Neural progenitor cell (in vitro differentiated cells): ENCODE data around the gene NXT1. TPM values are rescaled to one million over a fixed set of nuclear protein-coding genes. Genes with fewer than 3 reads are reported as not detected.
A peak's percentile ranks its signal among the peaks of the same experiment; 100 is the strongest.

Experiments
- DNase-seq: peaks from one replicate; pipeline ENCODE4 v3.0.0-alpha.2; 2016; ENCODE audit warnings: low spot score
- H2AFZ ChIP-seq: fragments of 200-600 bp; sonication (generic); replicated peaks from 2 replicates; pipeline ENCODE4 v1.6.1; 2016; ENCODE audit warnings: antibody characterized with exemption
- H3F3A ChIP-seq: fragments of 200-600 bp; sonication (generic); 2 replicates; pipeline ENCODE4 v1.6.1; 2016; ENCODE audit warnings: antibody characterized with exemption, low read depth
- H3K27ac ChIP-seq: fragments of 200-600 bp; sonication (generic); 2 replicates; pipeline ENCODE4 v1.5.1; 2016; ENCODE audit warnings: mild to moderate bottlenecking
- H3K27me3 ChIP-seq: fragments of 200-600 bp; sonication (generic); 2 replicates; pipeline ENCODE4 v1.6.1; 2016; ENCODE audit warnings: mild to moderate bottlenecking, moderate library complexity
- H3K36me3 ChIP-seq: fragments of 200-600 bp; sonication (generic); 2 replicates; pipeline ENCODE4 v1.5.1; 2016
- H3K4me1 ChIP-seq: fragments of 200-600 bp; sonication (generic); 2 replicates; pipeline ENCODE4 v1.6.1; 2016; ENCODE audit warnings: mixed run types
- H3K4me2 ChIP-seq: fragments of 200-600 bp; sonication (generic); 2 replicates; pipeline ENCODE4 v1.6.1; 2016
- H3K4me3 ChIP-seq: fragments of 200-600 bp; sonication (generic); 2 replicates; pipeline ENCODE4 v1.5.1; 2016
- H3K79me2 ChIP-seq: fragments of 200-600 bp; sonication (generic); 2 replicates; pipeline ENCODE4 v1.6.1; 2016; ENCODE audit warnings: low read depth
- H3K9ac ChIP-seq: fragments of 200-600 bp; sonication (generic); 2 replicates; pipeline ENCODE4 v1.6.1; 2016
- H3K9me3 ChIP-seq: fragments of 200-600 bp; sonication (generic); 2 replicates; pipeline ENCODE4 v1.5.1; 2016; ENCODE audit warnings: low read depth
- H4K20me1 ChIP-seq: fragments of 200-600 bp; sonication (generic); 2 replicates; pipeline ENCODE4 v1.6.1; 2016; ENCODE audit warnings: low read depth
- H3K27ac Mint-ChIP-seq: 3 replicates; pipeline ENCODE4 v1.8.0; 2021; ENCODE audit warnings: mixed read lengths
- H3K27me3 Mint-ChIP-seq: 2 replicates; pipeline ENCODE4 v1.8.0; 2022; ENCODE audit warnings: low read depth, mild to moderate bottlenecking, inconsistent platforms, moderate library complexity, mixed read lengths; ENCODE audit not compliant: insufficient read depth
- H3K36me3 Mint-ChIP-seq: 3 replicates; pipeline ENCODE4 v1.8.0; 2021; ENCODE audit warnings: mixed read lengths
- H3K4me1 Mint-ChIP-seq: 3 replicates; pipeline ENCODE4 v1.8.0; 2021; ENCODE audit warnings: mixed read lengths
- H3K4me3 Mint-ChIP-seq: 3 replicates; pipeline ENCODE4 v1.8.0; 2021; ENCODE audit warnings: mild to moderate bottlenecking, moderate library complexity, mixed read lengths
- H3K9me3 Mint-ChIP-seq: 3 replicates; pipeline ENCODE4 v1.8.0; 2020; ENCODE audit warnings: mixed read lengths
- EZH2 ChIP-seq: fragments of 200-600 bp; sonication (generic); IDR thresholded peaks from 2 replicates; pipeline ENCODE4 v1.6.1; 2017; ENCODE audit warnings: antibody characterized with exemption, mild to moderate bottlenecking, moderate library complexity
- EZH2phosphoT487 ChIP-seq: fragments of 200-600 bp; sonication (generic); IDR thresholded peaks from 2 replicates; pipeline ENCODE4 v1.6.1; 2017; ENCODE audit warnings: antibody characterized with exemption
- total RNA-seq: library from RNA; depleted of rRNA; stranded (reverse); fragments of >200 nt; gene quantifications from 2 replicates; pipeline ENCODE4 v1.2.3, GENCODE V29; 2015; ENCODE audit warnings: low replicate concordance
- TF ChIP-seq, protein P1 (sequence below): fragments of 200-600 bp; sonication (generic); IDR thresholded peaks from 2 replicates; pipeline ENCODE4 v1.5.1; 2017; ENCODE audit warnings: antibody characterized with exemption, mild to moderate bottlenecking

NXT1 gene
- total RNA-seq, 1 donor from 2014 or later: 14.6 TPM

DNA sequence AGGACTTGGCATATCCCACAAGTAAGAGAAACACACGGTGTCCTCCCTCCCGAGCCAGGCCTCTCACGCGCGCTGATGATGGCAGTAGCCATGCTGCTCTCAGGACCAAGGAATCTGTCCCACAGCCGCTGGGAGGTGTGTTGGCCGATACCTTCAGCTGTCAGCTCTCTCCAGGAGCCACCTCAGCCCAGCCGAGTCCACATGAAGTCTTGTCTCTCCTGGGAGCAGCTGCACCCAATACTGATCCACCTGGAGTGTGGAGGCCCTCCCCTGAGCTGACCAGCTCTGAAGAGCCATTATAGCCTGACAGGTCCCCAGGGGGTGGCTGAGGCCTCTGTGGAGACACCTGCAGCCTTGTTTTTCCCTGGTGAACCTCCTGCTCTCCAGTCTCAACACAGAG lies 23.8 kb upstream of the NXT1 start:
- Histone ChIP-seq H3K79me2 (no peaks in the 10 kb centered on the region), H3K36me3 (no peaks in the 10 kb centered on the region), H3K4me3 (no peak overlapping the region), H3K9ac (no peak overlapping the region), H4K20me1 (no peaks in the 10 kb centered on the region), H3K27me3 (no peaks in the 10 kb centered on the region), H3K4me1 (peaks cover 8% of the 10 kb centered on the region), H3K27ac (no peak overlapping the region), H3F3A (no peaks in the 10 kb centered on the region), H2AFZ (no peak overlapping the region), H3K4me2 (no peak overlapping the region), H3K9me3 (no peaks in the 10 kb centered on the region)
- Mint-ChIP-seq H3K36me3 (no peaks in the 10 kb centered on the region), H3K9me3 (no peaks in the 10 kb centered on the region), H3K4me1 (peaks cover 10% of the 10 kb centered on the region), H3K4me3 (no peak overlapping the region), H3K27me3 (peaks cover 3% of the 10 kb centered on the region), H3K27ac (no peak overlapping the region)
- no peak for DNase-seq
- TF ChIP-seq, protein P1, sequence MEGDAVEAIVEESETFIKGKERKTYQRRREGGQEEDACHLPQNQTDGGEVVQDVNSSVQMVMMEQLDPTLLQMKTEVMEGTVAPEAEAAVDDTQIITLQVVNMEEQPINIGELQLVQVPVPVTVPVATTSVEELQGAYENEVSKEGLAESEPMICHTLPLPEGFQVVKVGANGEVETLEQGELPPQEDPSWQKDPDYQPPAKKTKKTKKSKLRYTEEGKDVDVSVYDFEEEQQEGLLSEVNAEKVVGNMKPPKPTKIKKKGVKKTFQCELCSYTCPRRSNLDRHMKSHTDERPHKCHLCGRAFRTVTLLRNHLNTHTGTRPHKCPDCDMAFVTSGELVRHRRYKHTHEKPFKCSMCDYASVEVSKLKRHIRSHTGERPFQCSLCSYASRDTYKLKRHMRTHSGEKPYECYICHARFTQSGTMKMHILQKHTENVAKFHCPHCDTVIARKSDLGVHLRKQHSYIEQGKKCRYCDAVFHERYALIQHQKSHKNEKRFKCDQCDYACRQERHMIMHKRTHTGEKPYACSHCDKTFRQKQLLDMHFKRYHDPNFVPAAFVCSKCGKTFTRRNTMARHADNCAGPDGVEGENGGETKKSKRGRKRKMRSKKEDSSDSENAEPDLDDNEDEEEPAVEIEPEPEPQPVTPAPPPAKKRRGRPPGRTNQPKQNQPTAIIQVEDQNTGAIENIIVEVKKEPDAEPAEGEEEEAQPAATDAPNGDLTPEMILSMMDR: no peak
- TF ChIP-seq EZH2phosphoT487 (no peak), EZH2 (no peak)

DNA sequence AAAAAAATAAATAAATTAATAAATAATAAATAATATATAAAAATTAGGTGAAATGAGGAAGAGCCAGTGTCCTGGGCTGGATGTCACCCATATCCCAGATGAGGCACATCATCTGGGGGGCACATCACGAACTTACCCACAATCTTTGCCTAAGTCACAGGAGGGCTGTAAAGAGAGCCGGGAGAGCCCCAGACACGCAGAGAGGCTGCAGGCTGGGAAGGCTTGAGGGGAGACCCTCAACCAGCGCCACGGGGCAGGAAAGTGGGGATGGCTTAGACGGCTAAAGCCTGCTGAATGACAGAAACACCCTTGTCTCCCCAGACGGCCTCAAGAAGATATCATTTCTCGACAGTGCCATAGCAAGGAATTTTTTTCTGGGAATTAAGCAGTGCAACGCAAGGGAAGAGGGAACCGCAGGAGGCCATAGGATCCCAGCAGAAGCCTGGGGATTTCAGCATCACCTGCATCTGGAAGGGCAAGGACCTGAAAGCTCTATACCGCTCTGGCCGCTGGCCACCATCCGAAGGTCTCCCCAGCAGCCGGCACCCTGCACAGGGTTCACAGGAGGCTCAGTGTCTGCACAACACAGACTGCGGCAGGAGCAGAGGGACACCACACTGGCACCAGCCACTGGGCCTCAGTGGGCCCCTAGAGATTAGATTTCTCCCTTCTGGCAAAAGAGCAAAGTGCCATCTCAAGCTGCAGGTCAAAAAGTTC lies 22.8 kb upstream of the NXT1 start:
- Histone ChIP-seq H3F3A (no peaks in the 10 kb centered on the region), H3K4me1 (peaks cover 13% of the 10 kb centered on the region), H3K9me3 (no peaks in the 10 kb centered on the region), H3K9ac (no peak overlapping the region), H3K36me3 (no peaks in the 10 kb centered on the region), H3K27ac (no peak overlapping the region), H3K27me3 (no peaks in the 10 kb centered on the region), H4K20me1 (no peaks in the 10 kb centered on the region), H3K4me3 (no peak overlapping the region), H3K79me2 (no peaks in the 10 kb centered on the region), H3K4me2 (no peak overlapping the region), H2AFZ (no peak overlapping the region)
- peaks cover 10% of the 10 kb centered on the region for H3K4me1 Mint-ChIP-seq
- peaks cover 3% of the 10 kb centered on the region for H3K27me3 Mint-ChIP-seq
- no peak for TF ChIP-seq EZH2phosphoT487
- no peak for TF ChIP-seq EZH2
- TF ChIP-seq, protein P1: no peak
- no peaks in the 10 kb centered on the region for H3K36me3 Mint-ChIP-seq
- H3K9me3 Mint-ChIP-seq: no peaks in the 10 kb centered on the region
- H3K4me3 Mint-ChIP-seq: no peak overlapping the region
- H3K27ac Mint-ChIP-seq: no peak overlapping the region
- DNase-seq: no peak

DNA sequence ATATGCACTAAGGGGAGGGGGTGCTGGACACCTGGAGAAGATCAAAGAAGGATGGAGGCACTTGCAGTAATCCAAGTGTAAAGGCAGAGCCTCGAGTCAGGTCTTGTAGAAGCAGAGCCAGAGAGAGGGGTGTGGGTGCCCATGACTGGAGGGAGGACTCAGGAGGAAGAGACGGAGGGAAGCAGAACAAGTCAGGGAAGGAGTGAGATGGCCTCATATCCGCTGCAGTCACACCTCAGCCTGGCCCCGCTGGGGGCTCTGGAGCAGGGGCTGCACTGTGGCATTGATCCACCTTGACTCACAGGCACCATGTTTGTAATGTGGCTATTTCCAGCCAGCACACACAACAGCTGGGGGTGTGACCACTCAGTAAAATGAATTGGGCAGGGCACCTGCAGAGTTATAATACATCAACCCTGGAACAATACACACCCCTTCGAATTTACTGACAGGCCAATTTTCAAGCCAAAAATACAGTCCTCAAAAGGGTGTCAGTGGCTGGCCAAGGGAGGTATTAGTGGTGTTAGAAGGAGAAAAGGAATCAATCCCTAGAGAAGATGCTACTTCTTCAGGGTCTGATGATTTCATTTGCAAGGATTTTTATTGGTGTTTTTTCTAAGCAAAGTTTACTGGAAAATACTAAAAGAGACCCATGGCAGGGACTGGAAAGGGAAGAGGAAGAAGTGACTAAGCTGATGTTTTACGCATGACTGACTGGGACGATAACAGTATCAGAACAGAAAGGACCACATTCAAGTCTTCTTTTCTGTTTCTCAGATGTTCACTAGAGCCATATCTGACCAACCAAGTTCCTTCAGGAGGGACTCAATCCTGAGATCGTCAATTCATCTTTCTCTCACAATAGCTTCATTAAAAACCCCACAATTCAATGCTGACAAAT lies 18.9 kb upstream of the NXT1 start:
- no peaks in the 10 kb centered on the region for H3F3A ChIP-seq
- peak; percentile 24 for DNase-seq
- H3K4me1 Mint-ChIP-seq: no peaks in the 10 kb centered on the region
- H3K27me3 ChIP-seq: no peaks in the 10 kb centered on the region
- H3K36me3 ChIP-seq: no peaks in the 10 kb centered on the region
- H3K9me3 ChIP-seq: no peaks in the 10 kb centered on the region
- TF ChIP-seq, protein P1: no peak
- no peak for TF ChIP-seq EZH2
- TF ChIP-seq EZH2phosphoT487: no peak
- H3K36me3 Mint-ChIP-seq: no peaks in the 10 kb centered on the region
- H3K4me1 ChIP-seq: peaks cover 6% of the 10 kb centered on the region
- no peak overlapping the region for H2AFZ ChIP-seq
- no peak overlapping the region for H3K27ac ChIP-seq
- no peak overlapping the region for H3K4me3 Mint-ChIP-seq
- no peaks in the 10 kb centered on the region for H3K9me3 Mint-ChIP-seq
- no peak overlapping the region for H3K4me3 ChIP-seq
- no peaks in the 10 kb centered on the region for H3K27me3 Mint-ChIP-seq
- H3K79me2 ChIP-seq: no peaks in the 10 kb centered on the region
- H3K4me2 ChIP-seq: no peak overlapping the region
- H3K9ac ChIP-seq: no peak overlapping the region
- H3K27ac Mint-ChIP-seq: no peak overlapping the region
- H4K20me1 ChIP-seq: no peaks in the 10 kb centered on the region
